GM12878 (cell line): ENCODE results near the gene COA1. TPM values are rescaled to one million over a fixed set of nuclear protein-coding genes. Genes with fewer than 3 reads are reported as not detected.
A peak's percentile ranks its signal among the peaks of the same experiment; 100 is the strongest.

Experiments
- BMI1 ChIP-seq: fragments of 450-650 bp; IDR thresholded peaks from 2 replicates; pipeline ENCODE4 v1.6.1; 2016; ENCODE audit warnings: mild to moderate bottlenecking, moderate library complexity, borderline replicate concordance
- CBFB ChIP-seq: IDR thresholded peaks from 2 replicates; pipeline ENCODE4 v1.6.1; 2016; ENCODE audit warnings: antibody characterized with exemption, low read depth
- CREB1 ChIP-seq: IDR thresholded peaks from 2 replicates; pipeline ENCODE4 v1.6.1; 2012; ENCODE audit warnings: low read depth, mild to moderate bottlenecking, inconsistent platforms
- ELK1 ChIP-seq: IDR thresholded peaks from 2 replicates; pipeline ENCODE4 v1.6.1; 2012; ENCODE audit warnings: low read depth, low read length, improper control_type of control experiment
- ESRRA ChIP-seq: IDR thresholded peaks from 2 replicates; pipeline ENCODE4 v1.6.1; 2012; ENCODE audit warnings: mild to moderate bottlenecking, low read length, improper control_type of control experiment
- GABPA ChIP-seq: IDR thresholded peaks from 2 replicates; pipeline ENCODE4 v1.6.1; 2014; ENCODE audit warnings: antibody characterized with exemption, low read depth, mild to moderate bottlenecking, inconsistent platforms
- KLF5 ChIP-seq: fragments of 450-650 bp; IDR thresholded peaks from 2 replicates; pipeline ENCODE4 v1.6.1; 2014; ENCODE audit warnings: mild to moderate bottlenecking; ENCODE audit not compliant: partially characterized antibody
- MEF2A ChIP-seq: IDR thresholded peaks from 2 replicates; pipeline ENCODE4 v1.6.1; 2011; ENCODE audit warnings: low read depth, mild to moderate bottlenecking, low read length, moderate library complexity; ENCODE audit not compliant: insufficient read depth
- MXI1 ChIP-seq: fragments of 150-350 bp; IDR thresholded peaks from 2 replicates; pipeline ENCODE4 v1.6.1; 2011; ENCODE audit warnings: low read depth, mild to moderate bottlenecking, inconsistent platforms, low read length, improper control_type of control experiment
- RAD21 ChIP-seq: IDR thresholded peaks from 2 replicates; pipeline ENCODE4 v1.6.1; 2011; ENCODE audit warnings: mild to moderate bottlenecking, low read depth, low read length, moderate library complexity; ENCODE audit not compliant: insufficient read depth
- REST ChIP-seq: IDR thresholded peaks from 2 replicates; pipeline ENCODE4 v1.6.1; 2012; ENCODE audit warnings: mild to moderate bottlenecking, low read depth, low read length
- SIN3A ChIP-seq: IDR thresholded peaks from 2 replicates; pipeline ENCODE4 v1.6.1; 2012; ENCODE audit warnings: low read depth, low read length, improper control_type of control experiment
- SIX5 ChIP-seq: IDR thresholded peaks from 2 replicates; pipeline ENCODE4 v1.6.1; 2011; ENCODE audit warnings: mild to moderate bottlenecking, low read depth, low read length, moderate library complexity; ENCODE audit not compliant: severe bottlenecking
- SP1 ChIP-seq: IDR thresholded peaks from one replicate; pipeline ENCODE4 v1.6.1; 2011; ENCODE audit warnings: low read depth, low read length
- SUPT20H ChIP-seq: IDR thresholded peaks from 2 replicates; pipeline ENCODE4 v1.6.1; 2011; ENCODE audit warnings: low read depth, mild to moderate bottlenecking, low read length, moderate library complexity, borderline replicate concordance; ENCODE audit not compliant: control insufficient read depth
- ZSCAN29 ChIP-seq: fragments of 450-650 bp; IDR thresholded peaks from 2 replicates; pipeline ENCODE4 v1.6.1; 2017; ENCODE audit warnings: mild to moderate bottlenecking, moderate library complexity
- polyA plus RNA-seq, 11 experiments: library from polyadenylated mRNA; depleted of rRNA in 4 of 11; unstranded in 6 of 11; stranded (reverse) in 5 of 11; fragments of >200 nt; fragmentation: Nextera tagmentation in 4 of 11; fragmentation: Illumina TruSeq in 1 of 11; extraction: Ambion mirVana in 4 of 11; extraction: Trizol in 1 of 11; gene quantifications; 1 replicate in 1 of 11; 2 replicates in 10 of 11; pipeline versions ENCODE4 v1.2.1 to v1.2.3, GENCODE V29; 2011 to 2016; ENCODE audit warnings: inconsistent platforms in 2 of 11, missing spikeins in 2 of 11, low read depth in 1 of 11
- total RNA-seq, 4 experiments: library from RNA; depleted of rRNA in 3 of 4; stranded (reverse); fragments of >200 nt in 3 of 4; fragmentation: Illumina TruSeq in 1 of 4; extraction: Trizol in 1 of 4; gene quantifications; 2 replicates each; pipeline versions ENCODE4 v1.2.1 to v1.2.3, GENCODE V29; 2013 to 2021
- TF ChIP-seq, protein P1 (sequence below), 3 experiments: IDR thresholded peaks in 2 of 3; conservative IDR thresholded peaks in 1 of 3; 2 replicates each; pipeline ENCODE4 v1.5.1; 2011; ENCODE audit warnings: low read depth in 3 of 3, low read length in 3 of 3, mild to moderate bottlenecking in 3 of 3, control low read depth in 2 of 3, moderate library complexity in 2 of 3, inconsistent platforms in 1 of 3, mixed read lengths in 1 of 3; ENCODE audit not compliant: control insufficient read depth in 2 of 3, insufficient read depth in 1 of 3; ENCODE audit errors: extremely low read depth in 1 of 3
- TF ChIP-seq, protein P2 (sequence below): fragments of 450-650 bp; IDR thresholded peaks from 2 replicates; pipeline ENCODE4 v1.6.1; 2014; ENCODE audit warnings: mild to moderate bottlenecking
- TF ChIP-seq, protein P3 (sequence below): fragments of 450-650 bp; IDR thresholded peaks from 2 replicates; pipeline ENCODE4 v1.6.1; 2017; ENCODE audit warnings: borderline replicate concordance

Gene COA1
- total and polyA plus RNA-seq, 10 of the 15 experiments (the other 5 are each of a cell fraction or from before 2014, with no cell fraction given) = 83.1 to 258 (median 111) TPM

DNA sequence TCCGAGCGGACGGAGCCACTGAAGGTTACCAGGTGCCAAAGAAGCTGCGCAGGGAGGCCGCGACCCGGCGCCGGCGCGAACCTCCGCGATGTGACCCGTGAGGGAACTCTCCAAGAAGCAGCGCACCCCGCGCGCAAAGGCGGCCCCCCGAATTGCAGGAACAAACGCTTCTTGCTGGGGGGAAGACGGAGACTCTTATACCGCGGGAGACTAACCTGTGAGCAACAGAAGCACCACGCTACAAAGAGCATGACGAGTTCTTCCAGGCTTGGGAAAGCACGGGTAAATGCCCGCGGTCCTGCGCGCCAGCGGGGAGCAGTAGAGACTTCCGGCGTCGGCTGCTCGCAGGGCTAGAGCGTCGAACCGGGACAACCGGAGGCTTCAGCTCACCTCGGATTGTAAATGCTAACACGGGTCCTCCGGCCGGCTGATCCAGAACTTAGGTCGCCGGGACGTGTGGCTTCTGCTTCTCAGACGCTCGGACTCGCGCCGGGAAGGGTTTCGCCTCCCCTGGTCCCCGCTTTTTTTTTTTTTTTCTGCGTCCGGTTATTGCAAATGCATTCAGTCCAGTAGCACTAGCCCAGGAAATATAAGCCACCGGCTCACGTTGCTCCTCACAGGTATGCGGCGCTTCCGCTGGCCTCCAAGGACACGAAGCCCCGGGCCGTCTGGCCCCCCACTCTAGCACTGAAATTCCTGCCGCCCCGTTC is at the start of gene COA1 (continued):
- TF ChIP-seq, protein P1, sequence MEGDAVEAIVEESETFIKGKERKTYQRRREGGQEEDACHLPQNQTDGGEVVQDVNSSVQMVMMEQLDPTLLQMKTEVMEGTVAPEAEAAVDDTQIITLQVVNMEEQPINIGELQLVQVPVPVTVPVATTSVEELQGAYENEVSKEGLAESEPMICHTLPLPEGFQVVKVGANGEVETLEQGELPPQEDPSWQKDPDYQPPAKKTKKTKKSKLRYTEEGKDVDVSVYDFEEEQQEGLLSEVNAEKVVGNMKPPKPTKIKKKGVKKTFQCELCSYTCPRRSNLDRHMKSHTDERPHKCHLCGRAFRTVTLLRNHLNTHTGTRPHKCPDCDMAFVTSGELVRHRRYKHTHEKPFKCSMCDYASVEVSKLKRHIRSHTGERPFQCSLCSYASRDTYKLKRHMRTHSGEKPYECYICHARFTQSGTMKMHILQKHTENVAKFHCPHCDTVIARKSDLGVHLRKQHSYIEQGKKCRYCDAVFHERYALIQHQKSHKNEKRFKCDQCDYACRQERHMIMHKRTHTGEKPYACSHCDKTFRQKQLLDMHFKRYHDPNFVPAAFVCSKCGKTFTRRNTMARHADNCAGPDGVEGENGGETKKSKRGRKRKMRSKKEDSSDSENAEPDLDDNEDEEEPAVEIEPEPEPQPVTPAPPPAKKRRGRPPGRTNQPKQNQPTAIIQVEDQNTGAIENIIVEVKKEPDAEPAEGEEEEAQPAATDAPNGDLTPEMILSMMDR (IDR thresholded peaks at IDR 0.05 in 2 of 3, conservative IDR thresholded peaks at IDR 0.05 in 1 of 3; ENCODE audit: control insufficient read depth in 2 of 3, extremely low read depth in 1 of 3, insufficient read depth in 1 of 3, low read depth in 3 of 3, low read length in 3 of 3) = peak in 2 of 3 experiments; percentile 8 to 24; a peak in 1 of 6 replicates
- TF ChIP-seq SUPT20H (no peak), MXI1 (peak; percentile 90), CREB1 (peak; percentile 69), SIX5 (no peak), RAD21 (no peak), BMI1 (no peak), MEF2A (no peak), ESRRA (0 out of 2 replicates have a peak, but pooled peaks have one; percentile 21), GABPA (peak; percentile 92), KLF5 (peak; percentile 39), CBFB (peak; percentile 68), SP1 (no peak), REST (no peak), ZSCAN29 (no peak; the same call in 1 of the 2 replicates), ELK1 (peak; percentile 76), SIN3A (peak; percentile 83; the same call in 1 of the 2 replicates)
- TF ChIP-seq, protein P2, sequence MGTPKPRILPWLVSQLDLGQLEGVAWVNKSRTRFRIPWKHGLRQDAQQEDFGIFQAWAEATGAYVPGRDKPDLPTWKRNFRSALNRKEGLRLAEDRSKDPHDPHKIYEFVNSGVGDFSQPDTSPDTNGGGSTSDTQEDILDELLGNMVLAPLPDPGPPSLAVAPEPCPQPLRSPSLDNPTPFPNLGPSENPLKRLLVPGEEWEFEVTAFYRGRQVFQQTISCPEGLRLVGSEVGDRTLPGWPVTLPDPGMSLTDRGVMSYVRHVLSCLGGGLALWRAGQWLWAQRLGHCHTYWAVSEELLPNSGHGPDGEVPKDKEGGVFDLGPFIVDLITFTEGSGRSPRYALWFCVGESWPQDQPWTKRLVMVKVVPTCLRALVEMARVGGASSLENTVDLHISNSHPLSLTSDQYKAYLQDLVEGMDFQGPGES = no peak
- TF ChIP-seq, protein P3, sequence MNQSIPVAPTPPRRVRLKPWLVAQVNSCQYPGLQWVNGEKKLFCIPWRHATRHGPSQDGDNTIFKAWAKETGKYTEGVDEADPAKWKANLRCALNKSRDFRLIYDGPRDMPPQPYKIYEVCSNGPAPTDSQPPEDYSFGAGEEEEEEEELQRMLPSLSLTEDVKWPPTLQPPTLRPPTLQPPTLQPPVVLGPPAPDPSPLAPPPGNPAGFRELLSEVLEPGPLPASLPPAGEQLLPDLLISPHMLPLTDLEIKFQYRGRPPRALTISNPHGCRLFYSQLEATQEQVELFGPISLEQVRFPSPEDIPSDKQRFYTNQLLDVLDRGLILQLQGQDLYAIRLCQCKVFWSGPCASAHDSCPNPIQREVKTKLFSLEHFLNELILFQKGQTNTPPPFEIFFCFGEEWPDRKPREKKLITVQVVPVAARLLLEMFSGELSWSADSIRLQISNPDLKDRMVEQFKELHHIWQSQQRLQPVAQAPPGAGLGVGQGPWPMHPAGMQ = no peak
